Epidermal melanocyte (primary cell): Measurements from ENCODE around the gene MMD2.

Experiments
- DNase-seq: peaks from one replicate; pipeline ENCODE4 v3.0.0; 2011; ENCODE audit warnings: low spot score; ENCODE audit not compliant: insufficient read length

The MMD2 gene

GRCh38 chr7:4871056-4871680, 87.8 kb downstream of the MMD2 start:
- no peak for DNase-seq

- no peak for DNase-seq
Observed at GRCh38 chr7:4868493-4868892, 90.5 kb downstream of the MMD2 start.

DNA sequence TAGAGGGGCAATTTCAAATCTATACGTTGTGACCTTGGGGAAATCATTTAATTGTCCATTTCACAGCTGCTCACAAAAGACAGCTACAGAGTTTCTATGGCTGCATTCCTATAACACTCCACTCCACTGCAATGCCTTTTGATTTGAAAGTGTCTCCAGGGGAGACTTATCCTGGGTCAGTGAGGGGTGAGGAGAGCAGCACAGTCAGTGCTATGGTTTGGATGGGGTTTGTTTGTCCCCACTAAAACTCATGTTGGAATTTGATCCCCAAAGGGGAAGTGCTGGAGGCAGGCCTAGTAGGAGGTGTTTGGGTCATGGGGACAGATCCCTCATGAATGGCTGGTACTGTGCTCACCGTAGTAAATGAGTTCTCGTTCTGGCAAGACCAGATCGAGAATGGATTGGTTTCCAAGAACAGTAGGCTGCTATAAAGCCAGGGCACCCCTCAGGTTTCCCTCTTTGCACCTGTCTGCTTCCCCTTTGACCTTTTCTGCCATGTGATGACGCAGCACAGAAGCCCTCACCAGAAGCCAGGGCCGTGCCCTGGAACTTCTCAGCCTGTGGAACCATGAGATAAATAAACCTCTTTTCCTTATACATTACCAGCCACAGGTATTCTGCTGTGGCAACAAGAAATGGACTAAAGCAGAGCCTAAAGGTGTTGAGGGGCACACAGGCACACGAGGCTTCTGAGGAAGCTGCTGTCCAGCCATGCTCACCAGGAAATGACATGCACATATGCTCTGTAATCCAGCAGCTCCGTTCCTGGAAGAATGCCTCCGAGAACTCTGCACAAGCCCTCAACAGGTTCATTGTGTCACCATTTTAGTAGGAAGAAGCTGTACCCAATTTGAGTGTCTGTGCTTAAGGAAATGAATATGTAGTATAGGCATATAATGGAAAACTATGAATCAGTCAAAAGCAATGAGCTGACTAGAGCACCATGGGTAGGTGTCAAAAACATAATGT, 92.2 kb downstream of the MMD2 start:
- no peak for DNase-seq

DNA sequence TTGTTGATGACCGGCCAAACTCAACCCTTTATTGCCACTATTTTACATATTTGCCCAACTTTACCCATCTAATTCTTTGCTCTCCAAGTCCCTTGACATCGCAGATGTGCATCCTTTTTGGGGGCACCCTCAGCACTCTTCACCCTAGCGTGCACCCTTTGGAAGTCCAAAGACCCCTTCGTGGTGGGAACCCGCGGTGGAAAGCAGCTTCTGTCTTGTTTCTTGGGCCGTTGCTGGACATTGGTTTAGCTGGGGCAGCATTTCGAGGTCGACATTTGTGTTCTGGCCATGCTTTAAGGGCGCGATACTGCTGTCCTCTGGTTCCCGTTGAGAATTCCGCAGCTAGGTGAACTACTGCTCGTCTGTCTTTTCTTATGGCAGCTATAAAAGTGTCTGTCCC, 96.8 kb downstream of the MMD2 start:
- no peak for DNase-seq

DNA sequence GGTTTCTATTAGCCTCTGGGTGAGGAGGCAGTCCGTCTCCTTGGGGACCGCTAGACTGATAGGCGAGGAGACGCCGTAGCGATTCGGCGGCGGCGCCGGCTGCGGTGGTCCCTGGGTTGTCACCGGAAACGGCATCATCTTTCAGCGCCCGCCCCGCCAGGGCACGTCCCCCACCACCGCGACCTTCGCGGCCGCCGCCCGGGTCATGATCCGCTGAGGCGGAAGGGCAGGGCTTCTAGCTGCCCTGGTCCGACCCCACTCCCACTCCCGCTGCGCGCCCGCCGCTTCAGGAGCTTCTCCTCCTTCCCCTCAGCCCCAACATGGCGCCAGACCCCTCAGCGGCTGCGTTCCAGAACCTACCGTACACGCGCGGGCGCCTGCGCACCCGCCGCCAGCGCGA, 97.3 kb downstream of the MMD2 start, which contains the start of gene PAPOLB:
Gene PAPOLB (minus strand): TSS at position 358 of the 400 bp plus-strand sequence. CDS start 220 bp downstream, at position 138.
- DNase-seq, result no peak

DNA sequence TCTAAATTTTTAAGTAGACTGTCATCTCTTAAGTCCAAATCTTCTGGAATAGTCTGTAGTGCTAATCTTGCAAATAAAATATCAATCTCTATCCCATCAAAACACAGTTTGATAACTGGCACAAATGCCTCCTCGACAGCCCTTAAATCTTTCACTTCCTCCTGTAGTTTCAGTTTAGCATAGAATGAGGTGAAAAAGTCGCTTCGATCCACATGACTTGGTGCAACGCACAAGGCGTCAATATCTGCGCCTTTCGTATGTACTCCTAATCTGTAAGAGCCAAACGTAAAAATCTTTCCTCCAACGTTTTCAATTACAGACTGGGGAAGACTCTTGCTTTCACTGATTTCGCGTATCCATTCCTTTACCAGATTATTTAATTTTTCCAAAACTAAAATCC, 97.8 kb downstream of the MMD2 start:
- no peak for DNase-seq

GRCh38 chr7:4857189-4857588, 101.8 kb downstream of the MMD2 start:
- DNase-seq, result no peak

GRCh38 chr7:4856336-4857057, 102.5 kb downstream of the MMD2 start:
- DNase-seq, result no peak
